Cardiac septum (tissue), 1 donor: Measurements from ENCODE around the gene KDM4C. TPM values are rescaled to one million over a fixed set of nuclear protein-coding genes. Genes with fewer than 3 reads are reported as not detected.

Experiments
- DNase-seq: peaks from one replicate; pipeline ENCODE4 v3.0.0-alpha.2; 2020; ENCODE audit warnings: low spot score
- intact Hi-C: fragments of 100-400 bp; cut with DNase I; formaldehyde crosslinking; loops from one replicate; pipeline ENCODE4 v1.14.0; 2022
- total RNA-seq: library from RNA; stranded (reverse); fragmentation: NEBNext Ultra II Directional; extraction: Animal tissue kit (Norgen Biotek cat#: 25700); gene quantifications from one replicate; pipeline ENCODE4 v1.2.1, GENCODE V29; 2021
- donor health status: DM: no; HTN: no; CAD: no.

Gene KDM4C
- total RNA-seq, 1 donor from 2014 or later: 16.8 TPM

GRCh38 chr9:7097785-7098752 lies 340.3 kb downstream of the KDM4C start:
- DNase-seq: no peak
- intact Hi-C loops: no loop called here

- intact Hi-C loops: no loop called here
Observed at GRCh38 chr9:7103367-7103766, 345.6 kb downstream of the KDM4C start.

GRCh38 chr9:7103771-7104170 lies 346.0 kb downstream of the KDM4C start:
- intact Hi-C loops: no loop called here

More at GRCh38 chr9:7103367-7103766, 345.6 kb downstream of the KDM4C start:
- DNase-seq: no peak

GRCh38 chr9:7104625-7105024 lies 346.9 kb downstream of the KDM4C start:
- DNase-seq: no peak
- intact Hi-C loops: no loop called here

More at GRCh38 chr9:7103771-7104170, 346.0 kb downstream of the KDM4C start:
- no peak for DNase-seq

- intact Hi-C loops: no loop called here
- DNase-seq: no peak
Observed at GRCh38 chr9:7105095-7105494, 347.3 kb downstream of the KDM4C start.

- no peak for DNase-seq
- intact Hi-C loops: no loop called here
Observed at GRCh38 chr9:7108936-7109335, 351.2 kb downstream of the KDM4C start.

- no peak for DNase-seq
- intact Hi-C loops: no loop called here
Observed at GRCh38 chr9:7111413-7111812, 353.6 kb downstream of the KDM4C start.

- intact Hi-C loops: no loop called here
- no peak for DNase-seq
Observed at GRCh38 chr9:7115606-7116005, 357.8 kb downstream of the KDM4C start.

GRCh38 chr9:7117676-7118561 lies 360.1 kb downstream of the KDM4C start:
- intact Hi-C loops: no loop called here
- no peak for DNase-seq

- DNase-seq: no peak
- intact Hi-C loops: no loop called here
Observed at GRCh38 chr9:7118633-7119032, 360.9 kb downstream of the KDM4C start.

- no peak for DNase-seq
- intact Hi-C loops: no loop called here
Observed at GRCh38 chr9:7119612-7120011, 361.8 kb downstream of the KDM4C start.

GRCh38 chr9:7121055-7121454 lies 363.3 kb downstream of the KDM4C start:
- intact Hi-C loops: no loop called here
- DNase-seq: no peak

- DNase-seq: no peak
Observed at GRCh38 chr9:7121664-7122063, 363.9 kb downstream of the KDM4C start.

GRCh38 chr9:7123743-7124142 lies 366.0 kb downstream of the KDM4C start:
- intact Hi-C loops: no loop called here
- DNase-seq: no peak

More at GRCh38 chr9:7121664-7122063, 363.9 kb downstream of the KDM4C start:
- intact Hi-C loops: no loop called here

GRCh38 chr9:7125231-7125630 lies 367.5 kb downstream of the KDM4C start:
- no peak for DNase-seq
- intact Hi-C loops: no loop called here

GRCh38 chr9:7129391-7129790 lies 371.6 kb downstream of the KDM4C start:
- no peak for DNase-seq
- intact Hi-C loops: no loop called here

- intact Hi-C loops: no loop called here
- DNase-seq: no peak
Observed at GRCh38 chr9:7130266-7130820, 372.6 kb downstream of the KDM4C start.

GRCh38 chr9:7132605-7133004 lies 374.8 kb downstream of the KDM4C start:
- intact Hi-C loops: no loop called here

GRCh38 chr9:7135735-7136134 lies 378.0 kb downstream of the KDM4C start:
- DNase-seq: no peak
- intact Hi-C loops: no loop called here

More at GRCh38 chr9:7132605-7133004, 374.8 kb downstream of the KDM4C start:
- DNase-seq: no peak

GRCh38 chr9:7137040-7137439 lies 379.3 kb downstream of the KDM4C start:
- intact Hi-C loops: no loop called here
- DNase-seq: no peak
